HEK293 (cell line): Measurements from ENCODE around the gene CLDN10.

Source experiments
- ZNF16 ChIP-seq: fragments of 450-650 bp; formaldehyde crosslinking; IDR thresholded peaks from 2 replicates; pipeline ENCODE4 v1.5.1; 2016; ENCODE audit warnings: low read depth, missing biosample characterization, missing genetic modification characterization
- TF ChIP-seq, protein P1 (sequence below): fragments of 450-650 bp; formaldehyde crosslinking; IDR thresholded peaks from 2 replicates; pipeline ENCODE4 v1.5.1; 2016; ENCODE audit warnings: missing biosample characterization, missing genetic modification characterization
- TF ChIP-seq, protein P2 (sequence below): fragments of 450-650 bp; formaldehyde crosslinking; IDR thresholded peaks from 2 replicates; pipeline ENCODE4 v1.5.1; 2016; ENCODE audit warnings: missing biosample characterization, missing genetic modification characterization

DNA sequence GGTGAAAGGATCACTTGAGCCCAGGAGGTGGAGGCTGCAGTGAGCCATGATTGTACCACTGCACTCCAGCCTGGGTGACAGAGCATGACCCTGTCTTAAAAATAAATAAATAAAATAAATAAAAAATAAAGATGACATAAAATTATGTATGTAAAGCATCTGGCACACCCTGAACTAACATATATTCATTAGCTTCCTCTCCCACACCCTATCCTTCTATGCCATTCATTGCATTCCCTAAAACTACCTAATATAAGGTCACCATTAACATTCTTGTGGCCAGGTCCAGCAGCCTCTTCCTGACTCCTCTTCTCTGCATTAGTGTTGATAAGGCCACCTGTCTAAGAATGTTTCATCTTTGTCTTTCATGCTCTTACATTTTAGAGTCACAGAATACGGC is 44.5 kb upstream of the CLDN10 start:
- TF ChIP-seq, protein P1, sequence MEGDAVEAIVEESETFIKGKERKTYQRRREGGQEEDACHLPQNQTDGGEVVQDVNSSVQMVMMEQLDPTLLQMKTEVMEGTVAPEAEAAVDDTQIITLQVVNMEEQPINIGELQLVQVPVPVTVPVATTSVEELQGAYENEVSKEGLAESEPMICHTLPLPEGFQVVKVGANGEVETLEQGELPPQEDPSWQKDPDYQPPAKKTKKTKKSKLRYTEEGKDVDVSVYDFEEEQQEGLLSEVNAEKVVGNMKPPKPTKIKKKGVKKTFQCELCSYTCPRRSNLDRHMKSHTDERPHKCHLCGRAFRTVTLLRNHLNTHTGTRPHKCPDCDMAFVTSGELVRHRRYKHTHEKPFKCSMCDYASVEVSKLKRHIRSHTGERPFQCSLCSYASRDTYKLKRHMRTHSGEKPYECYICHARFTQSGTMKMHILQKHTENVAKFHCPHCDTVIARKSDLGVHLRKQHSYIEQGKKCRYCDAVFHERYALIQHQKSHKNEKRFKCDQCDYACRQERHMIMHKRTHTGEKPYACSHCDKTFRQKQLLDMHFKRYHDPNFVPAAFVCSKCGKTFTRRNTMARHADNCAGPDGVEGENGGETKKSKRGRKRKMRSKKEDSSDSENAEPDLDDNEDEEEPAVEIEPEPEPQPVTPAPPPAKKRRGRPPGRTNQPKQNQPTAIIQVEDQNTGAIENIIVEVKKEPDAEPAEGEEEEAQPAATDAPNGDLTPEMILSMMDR: no peak
- no peak for TF ChIP-seq ZNF16 (tag by site-specific recombination)
- TF ChIP-seq, protein P2, sequence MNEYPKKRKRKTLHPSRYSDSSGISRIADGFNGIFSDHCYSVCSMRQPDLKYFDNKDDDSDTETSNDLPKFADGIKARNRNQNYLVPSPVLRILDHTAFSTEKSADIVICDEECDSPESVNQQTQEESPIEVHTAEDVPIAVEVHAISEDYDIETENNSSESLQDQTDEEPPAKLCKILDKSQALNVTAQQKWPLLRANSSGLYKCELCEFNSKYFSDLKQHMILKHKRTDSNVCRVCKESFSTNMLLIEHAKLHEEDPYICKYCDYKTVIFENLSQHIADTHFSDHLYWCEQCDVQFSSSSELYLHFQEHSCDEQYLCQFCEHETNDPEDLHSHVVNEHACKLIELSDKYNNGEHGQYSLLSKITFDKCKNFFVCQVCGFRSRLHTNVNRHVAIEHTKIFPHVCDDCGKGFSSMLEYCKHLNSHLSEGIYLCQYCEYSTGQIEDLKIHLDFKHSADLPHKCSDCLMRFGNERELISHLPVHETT (tag by site-specific recombination): no peak
